ENCODE results near the gene DSC1.

GRCh38 chr18:31079973-31080372, 82.7 kb downstream of the DSC1 start:
- TF ChIP-seq CTCF (conservative IDR thresholded peaks at IDR 0.05; ENCODE audit: low read depth, low read length) (no peak), ELK1 (IDR thresholded peaks at IDR 0.05; ENCODE audit: borderline replicate concordance, low read depth, low read length) (no peak), POLR2A (IDR thresholded peaks at IDR 0.05; ENCODE audit: low read depth, low read length) (no peak), CEBPB (IDR thresholded peaks at IDR 0.05; ENCODE audit: low read depth, low read length) (no peak), RAD21 (IDR thresholded peaks at IDR 0.05; ENCODE audit: low read length) (no peak)
